NCI-H226 (cell line): ENCODE measurements around the gene RNF150.

Source experiments
- DNase-seq: peaks from one replicate; pipeline ENCODE4 v3.0.0-alpha.2; 2015

RNF150 gene

DNA sequence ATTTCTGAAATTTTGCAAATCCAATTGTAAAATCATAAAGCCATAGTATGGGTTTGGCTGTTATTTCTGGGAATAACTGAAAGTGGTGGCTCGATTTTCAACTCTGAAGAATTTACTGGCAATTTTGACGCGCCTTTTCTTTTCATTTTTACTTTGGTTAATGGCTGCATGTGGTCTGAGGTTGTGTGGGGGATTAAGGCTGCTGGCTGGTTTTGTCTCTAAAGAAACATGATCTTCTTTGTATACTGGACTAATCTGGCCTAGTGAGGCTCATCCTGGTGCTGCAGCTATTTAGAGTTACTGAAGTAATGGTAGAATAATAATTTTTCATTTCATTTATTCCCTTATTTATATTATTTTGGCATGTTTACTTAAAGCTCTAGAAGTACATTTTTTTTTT is 164.0 kb downstream of the RNF150 start:
- no peak for DNase-seq

DNA sequence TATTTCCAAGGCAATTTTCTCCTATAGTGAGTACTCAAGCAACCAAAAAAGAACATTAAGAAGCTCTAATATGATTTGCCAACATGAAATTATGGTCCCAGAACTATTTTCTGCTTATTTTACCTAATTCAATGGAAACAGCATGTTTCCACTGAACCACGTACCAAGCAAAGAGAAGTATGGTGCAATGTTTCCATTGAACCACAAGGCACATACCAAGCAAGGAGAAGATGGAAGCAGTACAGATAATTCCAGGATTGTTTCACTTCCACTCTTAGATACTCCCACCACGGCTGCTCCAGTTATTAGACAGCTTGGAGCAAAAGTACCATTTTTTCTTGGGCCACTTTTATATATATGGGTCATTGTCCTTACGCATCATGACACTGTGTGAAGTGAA is 164.9 kb downstream of the RNF150 start:
- no peak for DNase-seq

DNA sequence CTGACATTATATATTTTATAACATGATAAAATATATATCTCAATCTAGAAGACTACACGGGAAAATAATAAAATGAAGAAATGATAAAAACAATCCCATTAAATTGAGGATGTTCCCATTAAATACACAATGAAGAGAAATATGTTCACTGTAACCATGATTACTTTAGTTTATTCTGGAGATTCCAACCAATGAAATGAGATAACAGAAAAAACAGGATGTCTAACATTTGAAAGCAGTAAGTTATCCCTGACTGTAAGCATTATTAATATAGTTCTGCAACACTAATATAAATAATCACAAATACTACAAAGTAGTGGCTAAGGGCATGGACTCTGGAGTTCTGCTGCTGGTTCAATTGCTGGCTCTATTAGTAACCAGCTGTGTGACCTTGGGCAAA is 169.4 kb downstream of the RNF150 start:
- no peak for DNase-seq

DNA sequence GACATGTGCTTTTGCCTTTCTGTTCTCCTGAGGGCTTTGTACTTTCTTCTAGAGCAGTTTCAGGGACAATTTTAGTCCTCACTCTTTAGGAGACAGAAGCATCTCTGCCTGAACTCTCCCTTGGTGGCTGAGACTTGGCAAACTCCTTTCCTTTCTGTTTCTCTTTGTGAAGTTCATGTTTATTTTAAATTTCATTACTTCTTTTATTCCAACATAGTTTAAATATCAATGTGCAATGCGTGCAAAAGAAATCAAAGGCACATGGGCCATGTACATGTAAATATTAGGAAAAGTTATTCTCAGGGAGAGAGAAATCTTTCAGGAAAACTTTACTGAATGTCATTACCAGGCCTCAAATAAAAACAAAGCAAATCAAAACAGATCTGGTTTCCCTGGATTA is 177.6 kb downstream of the RNF150 start:
- no peak for DNase-seq

DNA sequence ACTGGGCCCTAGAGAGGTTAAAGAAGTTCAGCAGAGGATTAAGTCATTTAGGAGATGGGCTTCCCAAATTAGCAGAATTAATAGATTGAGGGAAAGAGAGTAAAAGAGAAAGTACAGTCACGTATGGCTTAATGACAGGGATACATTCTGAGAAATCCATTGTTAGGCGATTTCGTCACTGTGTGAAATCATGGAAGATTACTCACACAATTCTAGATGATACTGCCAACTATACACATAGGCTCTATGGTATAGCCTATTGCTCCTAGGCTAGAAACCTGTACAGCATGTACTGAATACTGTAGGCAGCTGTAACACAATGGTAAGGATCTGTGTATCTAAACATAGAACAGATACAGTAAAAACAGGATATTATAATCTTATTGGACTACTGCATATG is 180.6 kb downstream of the RNF150 start:
- peak; percentile 32 for DNase-seq

DNA sequence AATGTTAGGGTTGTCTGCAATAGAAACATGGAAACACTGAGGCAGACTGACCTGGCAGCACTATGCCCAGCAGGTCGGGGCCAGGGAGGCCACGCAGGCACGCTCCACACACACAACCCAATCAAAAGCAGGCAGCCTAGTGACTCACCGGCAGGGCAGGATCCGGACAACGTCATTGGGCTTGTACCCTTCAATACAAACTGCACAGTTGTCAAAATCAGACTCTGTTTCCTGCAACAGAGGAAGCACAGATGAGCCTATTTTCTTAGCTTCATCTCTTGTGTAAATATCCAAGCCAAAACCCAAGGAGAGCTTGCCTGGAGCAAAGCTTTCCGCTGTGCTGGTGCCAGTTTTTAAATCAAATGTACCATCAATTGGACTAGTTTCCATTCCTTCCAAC is 185.8 kb downstream of the RNF150 start:
- no peak for DNase-seq

DNA sequence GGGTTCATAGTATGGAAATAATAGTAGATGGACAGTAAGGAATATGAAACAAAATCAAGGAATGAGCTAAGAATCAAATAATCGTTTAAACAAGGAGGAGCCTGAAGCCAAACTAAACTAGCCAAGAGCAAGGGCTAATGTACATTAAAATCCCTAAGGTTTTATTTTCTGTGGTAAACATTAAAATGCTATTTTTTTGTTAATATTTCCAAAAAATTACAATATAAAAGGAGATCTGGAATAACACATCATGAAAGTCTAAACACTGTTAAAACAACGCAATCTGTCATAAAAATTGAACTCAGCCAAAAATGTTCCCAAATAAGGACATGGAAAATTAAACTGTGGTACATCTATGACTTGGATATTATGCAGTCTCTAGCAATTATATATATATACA is 188.2 kb downstream of the RNF150 start:
- DNase-seq = no peak

DNA sequence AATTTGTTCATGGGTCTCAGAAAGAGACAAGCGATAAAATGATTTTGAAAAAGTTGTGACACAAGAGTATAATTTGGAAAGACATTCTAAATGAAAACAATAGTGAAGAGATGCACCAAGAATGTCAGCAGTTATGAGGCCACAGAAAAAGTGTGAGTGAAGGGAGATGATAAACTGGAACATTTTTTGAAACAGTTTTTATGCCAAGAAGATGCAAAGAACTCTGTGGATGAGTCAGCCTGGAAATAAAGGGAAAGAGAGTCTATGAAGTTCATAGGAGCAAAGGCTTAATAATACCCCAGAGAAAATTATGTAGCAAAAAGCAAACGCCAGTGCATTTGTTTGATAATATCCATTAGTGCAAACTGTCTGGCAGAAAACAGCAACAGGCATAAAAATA is 188.7 kb downstream of the RNF150 start:
- peak; percentile 61 for DNase-seq

DNA sequence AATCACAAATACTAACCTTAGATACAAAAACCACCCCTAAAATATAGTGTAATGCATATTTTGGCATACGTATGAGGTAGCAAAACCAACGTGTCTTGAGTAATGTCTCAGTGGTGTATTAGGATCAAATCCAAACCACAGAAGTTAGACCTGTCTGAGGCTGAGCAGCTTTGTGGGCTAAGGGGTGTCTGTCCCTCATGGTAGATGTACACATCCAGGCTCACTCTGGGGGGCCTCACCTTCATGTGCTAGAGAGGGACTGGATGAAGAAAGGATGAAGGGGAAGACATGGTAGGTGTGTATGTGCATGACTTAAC is 189.1 kb downstream of the RNF150 start:
- peak; percentile 77 for DNase-seq

DNA sequence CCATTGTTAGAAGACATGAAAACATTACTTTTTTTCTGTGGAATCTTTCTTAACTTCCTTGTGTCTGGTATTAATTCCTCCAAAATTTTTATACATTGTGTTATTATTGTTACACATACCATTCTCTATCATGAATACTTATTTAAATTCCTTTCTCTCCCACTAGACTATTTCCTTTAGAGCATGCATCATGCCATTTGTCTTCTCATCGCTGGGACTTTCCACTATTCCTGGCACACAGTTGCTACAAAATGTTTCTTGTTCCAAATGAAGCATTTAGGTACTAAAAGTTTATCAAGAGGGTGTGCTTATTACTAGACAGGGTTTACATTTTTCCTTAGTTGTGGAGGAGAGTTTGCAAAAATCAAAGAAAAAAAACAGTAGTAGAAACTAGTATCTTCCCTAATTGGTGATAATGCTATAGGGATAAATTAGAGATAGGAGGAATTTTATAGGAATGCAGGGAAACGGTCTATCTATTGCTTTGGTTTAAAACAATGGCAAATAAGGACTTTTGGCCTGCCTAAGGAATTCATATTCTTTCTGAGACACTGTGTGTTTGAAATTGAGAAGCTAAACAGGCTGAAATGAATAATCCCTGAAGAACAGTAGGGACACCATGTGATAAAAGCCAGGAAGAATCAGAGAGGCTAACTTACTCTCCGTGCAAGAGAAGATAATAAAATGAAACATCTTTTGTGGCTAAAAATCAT is 189.6 kb downstream of the RNF150 start:
- DNase-seq = peak; percentile 70

DNA sequence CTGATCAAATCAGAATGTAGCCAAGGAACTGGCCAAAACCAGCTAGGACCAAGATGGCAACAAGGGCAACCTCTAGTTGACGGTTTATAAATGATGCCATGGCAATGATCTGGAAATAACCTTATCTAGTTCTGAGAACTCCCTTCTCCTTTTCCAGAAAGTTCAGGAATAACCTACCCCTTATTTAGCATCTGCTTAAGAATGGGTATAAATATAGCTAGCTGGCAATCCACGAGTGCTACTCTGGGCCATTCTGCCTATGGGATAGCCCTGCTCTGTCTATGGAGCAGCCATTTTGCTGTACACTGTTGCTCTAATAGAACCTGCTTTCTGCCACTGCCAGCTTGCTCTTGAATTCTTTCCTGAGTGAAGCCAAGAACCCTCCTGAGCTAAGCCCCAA is 192.7 kb downstream of the RNF150 start:
- DNase-seq = no peak

DNA sequence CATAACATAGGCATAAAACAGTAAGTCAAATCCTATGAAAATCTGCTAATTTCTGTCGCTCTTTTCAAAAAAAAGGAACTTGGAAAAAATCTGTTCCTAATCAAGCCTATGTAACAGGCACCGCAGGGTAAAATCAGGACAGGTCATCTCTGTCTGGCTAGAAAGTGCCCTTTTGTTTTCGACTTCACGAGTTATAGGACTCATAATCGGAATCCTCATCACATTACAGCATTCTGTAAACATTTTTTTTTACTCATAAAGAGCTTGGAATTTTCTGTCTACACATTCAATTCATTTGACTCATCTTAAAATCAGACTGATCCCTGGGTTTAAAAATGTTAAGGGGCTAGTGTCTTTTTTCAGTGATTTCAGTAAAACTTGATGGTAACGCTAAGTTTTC is 195.4 kb downstream of the RNF150 start:
- peak; percentile 5 for DNase-seq

DNA sequence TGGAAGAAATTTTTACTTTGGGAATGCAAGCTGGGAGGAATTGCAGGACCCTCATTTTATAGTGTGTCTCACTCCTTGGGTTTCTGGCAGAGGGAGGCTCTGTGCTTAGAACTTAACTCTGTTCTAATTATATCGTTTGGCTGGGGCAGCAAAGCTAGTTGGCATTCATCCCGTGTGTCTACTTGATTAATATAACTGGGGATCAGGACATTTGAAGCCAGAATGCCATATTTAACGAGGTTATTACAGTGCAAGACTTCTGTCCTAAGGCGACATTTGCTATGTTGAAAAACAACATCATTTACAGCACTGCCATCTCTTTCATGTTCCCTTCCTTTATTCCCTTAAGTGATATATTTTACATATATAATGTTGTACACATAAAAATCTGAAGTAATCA is 198.0 kb downstream of the RNF150 start:
- no peak for DNase-seq

DNA sequence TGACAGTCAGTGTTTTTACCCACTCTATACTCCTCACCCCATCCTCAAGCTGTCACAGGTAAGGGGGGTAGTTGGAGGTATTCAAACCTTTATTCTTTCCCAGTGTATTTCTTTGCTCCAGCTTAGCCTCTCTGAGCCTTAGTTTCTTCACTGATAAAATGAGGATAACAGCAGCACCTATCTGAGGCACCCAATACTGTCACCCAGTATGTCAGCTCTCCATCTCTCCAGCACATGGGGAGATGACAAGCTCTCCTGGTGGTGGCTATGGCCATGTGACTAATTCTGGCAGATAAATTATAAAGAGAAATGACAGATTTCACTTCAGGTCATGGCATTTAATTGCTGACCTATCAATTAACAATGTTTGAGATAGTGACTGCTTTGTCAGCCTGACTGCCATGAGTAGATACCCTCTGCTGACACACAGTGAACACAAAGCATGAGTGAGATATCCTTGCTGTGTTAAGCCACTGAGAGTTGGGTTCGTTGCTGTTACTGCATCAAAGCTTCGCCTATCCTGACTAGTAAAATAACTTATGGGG is 200.7 kb downstream of the RNF150 start:
- DNase-seq = no peak

DNA sequence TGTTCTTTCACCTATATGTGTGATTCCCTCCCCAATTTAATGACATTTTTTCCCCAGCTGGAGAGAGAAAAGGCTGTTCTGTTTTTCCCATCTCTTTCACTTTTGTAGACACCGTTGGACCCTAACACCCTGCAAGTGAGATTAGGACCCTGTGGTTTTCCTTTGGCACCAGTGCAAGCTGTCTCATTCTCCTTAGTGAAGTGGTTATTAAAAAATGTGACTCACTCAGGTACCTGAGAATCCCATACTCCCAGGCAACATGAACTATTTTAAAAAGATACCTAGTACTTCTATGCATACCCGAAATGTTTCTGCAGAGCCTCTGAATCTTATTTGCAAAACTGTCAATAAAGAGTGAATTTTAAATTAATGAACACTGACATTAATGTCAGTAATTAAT is 201.4 kb downstream of the RNF150 start:
- no peak for DNase-seq

DNA sequence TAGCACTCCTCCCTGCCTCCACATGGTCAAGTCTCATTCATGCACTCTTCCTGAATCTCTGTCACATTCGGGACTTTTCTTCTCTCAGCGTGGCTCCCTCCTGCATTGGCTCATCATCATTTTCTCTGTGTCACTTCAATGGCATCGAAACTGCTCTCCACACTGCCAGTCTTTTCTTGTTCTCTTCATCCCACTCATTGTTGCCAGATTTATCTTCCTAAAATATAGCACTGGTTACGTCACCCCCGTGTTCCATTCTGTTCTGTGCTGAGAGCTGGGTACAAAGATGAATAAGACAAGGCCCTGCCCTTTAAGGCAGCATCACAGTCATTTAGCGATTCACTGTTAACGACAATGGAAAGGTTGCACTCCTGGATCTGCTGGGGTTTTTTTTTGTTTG is 202.7 kb downstream of the RNF150 start:
- no peak for DNase-seq

DNA sequence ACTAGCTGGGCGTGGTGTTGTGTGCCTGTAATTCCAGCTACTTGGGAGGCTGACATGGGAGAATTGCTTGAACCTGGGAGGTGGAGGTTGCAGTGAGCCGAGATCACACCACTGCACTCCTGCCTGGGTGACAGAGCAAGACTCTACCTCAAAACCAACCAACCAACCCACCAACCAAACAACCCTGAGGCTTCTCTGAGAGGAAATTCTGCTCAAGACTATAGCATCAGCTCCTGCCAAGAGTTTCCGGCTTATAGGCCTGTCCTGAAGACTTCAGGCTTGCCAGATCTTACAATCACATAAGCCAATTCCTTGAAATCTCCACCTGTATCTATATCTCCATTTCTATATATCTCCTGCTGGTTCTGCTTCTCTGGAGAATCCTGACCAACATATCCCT is 203.3 kb downstream of the RNF150 start:
- no peak for DNase-seq

DNA sequence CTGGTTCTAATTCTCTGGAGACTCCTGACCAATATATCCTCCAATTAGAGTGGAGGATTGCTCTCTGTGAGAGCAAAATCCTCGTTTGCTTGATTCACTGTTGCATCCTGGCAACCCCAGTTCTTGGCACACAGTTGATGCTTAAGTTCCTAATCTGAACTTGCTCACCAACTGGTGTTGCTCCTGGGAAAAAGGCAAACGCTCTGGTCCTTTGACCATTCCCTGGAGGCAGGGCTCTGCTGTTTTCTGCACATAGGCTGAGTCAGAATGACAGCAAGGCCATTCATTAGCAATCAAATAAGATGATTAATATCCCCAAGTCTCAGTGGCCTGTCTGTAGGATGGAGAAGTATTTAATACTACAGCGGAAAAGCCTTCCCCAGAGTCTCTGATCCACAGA is 204.4 kb downstream of the RNF150 start:
- DNase-seq = no peak

DNA sequence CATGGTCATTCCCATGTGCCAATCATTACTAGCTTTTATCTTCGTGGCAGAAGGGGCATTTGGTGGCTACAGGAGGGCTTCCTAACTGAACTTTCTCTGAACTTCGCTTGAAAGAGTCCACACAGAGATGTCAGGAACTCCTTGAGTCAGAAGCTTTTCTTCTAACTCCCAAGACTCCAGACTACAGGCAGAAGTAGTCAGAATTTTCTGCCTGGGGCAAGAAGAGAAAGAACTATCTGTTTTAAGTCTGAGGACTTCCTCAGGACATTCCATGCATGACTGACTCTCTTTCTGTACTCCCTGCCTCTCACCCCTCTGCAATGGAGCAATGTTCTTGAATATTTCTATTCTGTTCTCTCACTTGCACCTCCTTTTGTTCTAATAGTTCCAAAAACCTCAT is 206.6 kb downstream of the RNF150 start:
- DNase-seq = peak; percentile 59

DNA sequence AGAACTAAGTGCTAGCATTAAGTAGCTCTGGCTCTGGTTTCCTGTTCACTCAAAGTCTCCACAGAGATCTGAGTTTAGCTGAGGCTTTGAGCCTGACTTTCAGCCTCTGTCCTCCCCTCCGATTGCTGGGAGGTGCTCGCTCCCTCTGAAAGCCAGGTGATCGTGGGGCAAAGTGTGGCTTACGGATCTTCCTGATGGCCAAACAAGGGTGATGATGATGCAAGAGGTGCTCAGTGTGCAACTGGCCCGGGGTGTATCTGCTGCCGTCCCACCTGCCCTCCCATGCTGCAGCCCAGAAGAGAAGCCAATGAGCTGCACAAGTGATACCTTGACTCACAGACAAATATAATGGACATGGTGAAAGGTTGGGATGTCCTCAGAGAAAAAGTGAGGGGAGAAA is 207.9 kb downstream of the RNF150 start:
- no peak for DNase-seq

DNA sequence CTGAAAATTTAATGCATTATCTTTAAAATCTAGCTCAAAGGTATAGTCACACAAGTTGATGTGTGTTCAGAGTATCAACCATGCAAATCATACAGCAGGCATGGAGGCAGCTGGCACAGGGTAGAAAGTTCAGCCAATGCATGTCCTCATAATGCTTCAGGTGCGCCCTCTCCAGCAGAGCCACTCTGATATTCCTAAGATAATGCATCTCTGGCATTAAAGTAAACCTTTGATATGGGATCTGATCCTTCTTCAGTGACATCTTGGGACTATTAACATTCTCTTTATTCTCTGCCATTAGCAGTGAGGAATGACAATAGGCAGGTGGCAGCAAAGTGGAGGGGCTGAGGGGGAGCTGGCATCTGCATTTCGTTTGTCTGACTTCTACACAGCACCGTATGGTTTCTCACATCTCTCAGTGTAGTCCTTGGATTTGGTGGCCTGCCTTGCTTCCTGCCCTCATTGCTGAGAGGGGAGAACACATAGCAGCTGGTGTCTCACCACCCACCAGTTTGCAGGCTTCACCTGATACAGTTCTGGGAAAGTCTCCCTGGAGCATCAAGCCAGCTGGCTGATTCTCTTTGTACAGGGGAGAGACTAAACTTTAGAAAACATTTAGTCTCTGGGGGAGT is 208.4 kb downstream of the RNF150 start:
- no peak for DNase-seq

DNA sequence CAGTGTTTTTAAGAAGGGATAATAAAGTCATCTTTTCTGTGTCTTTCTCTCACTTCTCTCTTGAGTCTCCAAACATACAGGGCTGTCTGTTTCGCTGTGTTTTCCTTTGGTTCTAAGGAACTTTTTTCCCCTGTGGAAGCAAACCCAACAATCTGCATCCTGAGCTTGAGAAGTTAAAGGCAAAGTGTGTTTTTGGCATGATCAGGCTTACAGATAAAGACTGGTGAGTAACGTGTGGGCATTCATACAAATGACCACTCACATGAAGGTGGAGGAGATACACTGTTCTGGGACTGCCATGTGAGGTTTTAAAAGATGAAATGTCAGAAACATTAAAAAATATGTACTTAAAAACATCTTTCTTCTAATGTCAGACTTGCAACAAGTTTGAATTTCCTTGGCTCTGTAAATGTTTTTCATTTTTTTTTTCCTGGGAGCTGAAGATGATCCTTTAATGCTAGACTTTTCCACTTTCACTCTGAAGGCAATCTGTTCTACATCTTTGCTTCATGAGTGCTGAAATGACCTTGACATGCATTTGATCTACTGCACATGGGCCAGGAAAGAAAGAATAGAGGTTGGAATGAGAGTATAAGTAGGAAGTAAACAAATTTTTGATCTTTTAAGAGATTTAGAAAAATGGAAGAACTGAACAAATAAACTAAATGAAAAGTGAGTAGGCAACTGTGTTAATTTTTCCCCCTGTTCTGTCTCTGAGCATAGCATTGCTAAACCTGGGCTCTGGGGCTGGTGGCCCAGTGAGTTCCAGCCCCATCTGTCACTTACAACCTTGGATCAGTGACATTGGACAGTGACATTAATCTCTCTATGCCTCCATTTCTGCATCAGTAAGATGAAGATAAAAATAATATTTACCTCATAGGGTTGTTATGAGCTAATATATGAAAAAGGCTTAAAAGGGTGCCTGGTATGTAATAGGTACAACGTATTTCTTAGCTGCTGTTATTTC is 226.0 kb downstream of the RNF150 start:
- no peak for DNase-seq

DNA sequence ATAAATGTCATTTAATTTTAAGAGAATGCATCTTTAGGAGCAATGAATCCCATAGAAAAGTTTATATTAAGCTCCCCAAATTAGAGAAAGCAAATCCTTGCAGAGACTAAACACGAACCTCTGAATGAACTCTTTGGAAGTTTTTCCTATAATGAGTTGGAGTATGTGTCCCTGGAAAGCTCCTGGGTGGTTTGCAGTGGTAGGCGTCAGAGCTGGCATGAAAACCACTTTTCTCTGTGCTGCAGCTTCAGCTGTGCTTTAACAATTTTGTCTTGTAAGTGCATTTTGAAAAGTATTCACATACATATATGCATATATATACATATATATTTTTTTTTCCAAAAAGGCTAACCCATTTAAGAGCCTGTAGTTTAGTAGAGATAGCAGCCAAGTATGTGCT is 228.4 kb downstream of the RNF150 start:
- DNase-seq = no peak
